ENCODE data around the gene LYG2. TPM values are rescaled to one million over a fixed set of nuclear protein-coding genes. Genes with fewer than 3 reads are reported as not detected.
"Not testable (repeated sequence)": the region's sequence is repeated elsewhere in the genome, so short reads cannot be mapped to it uniquely, and the experiment has no call there.

LYG2 gene, protein sequence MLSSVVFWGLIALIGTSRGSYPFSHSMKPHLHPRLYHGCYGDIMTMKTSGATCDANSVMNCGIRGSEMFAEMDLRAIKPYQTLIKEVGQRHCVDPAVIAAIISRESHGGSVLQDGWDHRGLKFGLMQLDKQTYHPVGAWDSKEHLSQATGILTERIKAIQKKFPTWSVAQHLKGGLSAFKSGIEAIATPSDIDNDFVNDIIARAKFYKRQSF
- not detected for total RNA-seq
- not detected for polyA plus RNA-seq

DNA sequence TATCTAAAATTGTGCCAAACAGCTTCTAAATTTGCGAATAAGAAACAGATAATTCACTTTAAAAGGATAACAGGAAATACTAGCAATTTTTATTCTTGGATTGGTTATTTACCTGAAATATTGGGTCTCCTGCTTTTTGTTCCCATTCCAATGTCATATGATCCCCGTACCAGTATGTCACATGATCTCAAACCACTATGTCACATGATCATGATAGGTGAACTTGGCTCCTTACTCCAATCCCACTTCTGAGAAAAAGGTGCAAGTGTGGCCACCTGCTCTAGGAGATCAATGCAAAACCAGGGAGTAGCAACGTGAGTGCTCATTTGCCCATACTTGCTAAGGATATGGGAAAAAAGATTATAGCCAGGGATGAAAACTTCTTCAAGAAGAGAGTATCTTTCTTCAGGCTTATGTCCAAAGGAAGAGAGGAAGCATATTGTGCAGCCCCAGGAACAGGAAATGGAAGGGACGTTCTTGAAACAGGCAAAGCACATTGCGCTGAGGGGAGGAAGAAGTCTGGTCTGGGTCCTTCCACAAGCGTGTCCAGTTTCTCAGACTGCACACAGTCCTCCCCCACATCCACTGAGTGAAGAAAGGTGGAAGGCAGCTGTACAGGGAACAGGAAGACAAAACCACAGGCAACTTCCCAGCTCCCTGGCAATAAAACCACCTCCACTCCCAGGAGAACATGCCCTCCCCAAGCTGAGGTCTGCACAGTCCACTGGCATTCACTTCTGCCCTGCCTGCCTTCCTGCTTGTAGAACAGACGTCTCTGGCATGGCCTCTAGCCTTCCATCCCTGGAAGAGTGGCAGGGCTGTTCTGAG, at the start of gene LYG2:
LYG2 (minus strand) TSS at position 176 of the 828 bp plus-strand sequence. CDS start 1,406 bp downstream, outside the sequence.
- Mint-ChIP-seq H3K36me3 (no peaks in the 10 kb centered on the region), H3K27ac (peak within 1 kb of the TSS in 1 of 3 donors; percentile 33), H3K27me3 (no peaks in the 10 kb centered on the region), H3K4me1 (no peaks in the 10 kb centered on the region), H3K4me3 (no peak within 1 kb of the TSS), H3K9me3 (no peaks in the 10 kb centered on the region)
- Histone ChIP-seq H3K9me3 (ENCODE audit: control insufficient read depth in 2 of 2, low read length in 2 of 2) (no peaks in the 10 kb centered on the region), H3K27me3 (ENCODE audit: control insufficient read depth, insufficient read depth, low read length) (no peaks in the 10 kb centered on the region), H3K36me3 (ENCODE audit: control insufficient read depth, insufficient read depth, low read length) (no peaks in the 10 kb centered on the region), H3K4me1 (ENCODE audit: control insufficient read depth, insufficient read depth, low read length, poor library complexity, severe bottlenecking) (no peaks in the 10 kb centered on the region), H3K27ac (ENCODE audit: insufficient read depth, low read length, poor library complexity, severe bottlenecking) (no peak within 1 kb of the TSS), H3K4me3 (ENCODE audit: low read depth, low read length) (no peak within 1 kb of the TSS)
- DNase-seq (no peak), ATAC-seq (ENCODE audit: low read depth in 2 of 2) (no peak)

DNA sequence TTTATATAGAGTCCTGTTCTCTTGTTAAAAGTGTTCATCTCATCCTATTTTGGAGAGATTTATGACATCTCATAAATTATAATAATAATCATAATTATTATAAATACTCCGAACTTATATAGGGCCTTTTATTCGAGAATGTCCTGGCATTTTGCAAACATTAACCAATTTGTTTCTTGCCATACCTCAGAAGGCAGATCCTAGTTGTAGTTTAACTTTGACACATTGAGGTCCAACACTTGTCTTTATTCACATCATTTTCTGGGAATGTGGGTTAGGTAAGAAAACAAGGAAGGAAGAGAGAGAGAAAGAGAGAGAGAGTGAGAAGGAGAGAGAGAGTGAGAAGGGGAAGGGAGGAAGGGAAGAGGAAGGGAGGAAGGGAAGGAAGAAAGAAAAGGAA, 45.6 kb upstream of the LYG2 start, which contains the start of gene LYG1:
LYG1 (minus strand) TSS at position 101 of the 400 bp plus-strand sequence. CDS start 5,527 bp downstream, outside the sequence.
- not testable (repeated sequence) for DNase-seq; H3K9me3 Mint-ChIP-seq; H3K4me1 Mint-ChIP-seq; H3K9me3 ChIP-seq (ENCODE audit: control insufficient read depth in 2 of 2, low read length in 2 of 2); H3K4me3 ChIP-seq (ENCODE audit: low read depth, low read length); H3K27me3 ChIP-seq (ENCODE audit: control insufficient read depth, insufficient read depth, low read length); H3K27ac ChIP-seq (ENCODE audit: insufficient read depth, low read length, poor library complexity, severe bottlenecking); H3K4me1 ChIP-seq (ENCODE audit: control insufficient read depth, insufficient read depth, low read length, poor library complexity, severe bottlenecking); H3K27ac Mint-ChIP-seq; H3K36me3 ChIP-seq (ENCODE audit: control insufficient read depth, insufficient read depth, low read length); H3K4me3 Mint-ChIP-seq; H3K27me3 Mint-ChIP-seq; ATAC-seq (ENCODE audit: low read depth in 2 of 2)
- peaks cover 23% of the 10 kb centered on the region for H3K36me3 Mint-ChIP-seq

DNA sequence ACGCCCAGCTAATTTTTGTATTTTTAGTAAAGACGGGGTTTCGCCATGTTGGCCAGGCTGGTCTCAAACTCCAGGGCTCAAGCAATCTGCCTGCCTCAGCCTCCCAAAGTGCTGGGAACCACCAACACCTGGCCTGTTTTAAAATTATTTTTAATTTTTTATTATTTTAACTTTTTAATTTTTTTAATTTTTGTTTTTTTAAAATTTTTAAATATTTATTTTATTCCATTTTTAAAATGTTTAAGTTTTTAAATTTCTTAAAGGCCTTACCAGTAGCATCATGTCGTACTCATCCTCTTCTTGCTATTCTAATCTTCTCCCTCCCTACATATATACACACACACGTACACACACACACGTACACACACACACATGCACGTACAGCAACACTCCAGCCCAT, 44.1 kb upstream of the LYG2 start:
- Histone ChIP-seq H3K9me3 (ENCODE audit: control insufficient read depth in 2 of 2, low read length in 2 of 2) (no peaks in the 10 kb centered on the region), H3K36me3 (ENCODE audit: control insufficient read depth, insufficient read depth, low read length) (no peaks in the 10 kb centered on the region), H3K27me3 (ENCODE audit: control insufficient read depth, insufficient read depth, low read length) (no peaks in the 10 kb centered on the region), H3K4me3 (ENCODE audit: low read depth, low read length) (no peak overlapping the region), H3K27ac (ENCODE audit: insufficient read depth, low read length, poor library complexity, severe bottlenecking) (no peak overlapping the region), H3K4me1 (ENCODE audit: control insufficient read depth, insufficient read depth, low read length, poor library complexity, severe bottlenecking) (no peaks in the 10 kb centered on the region)
- no peaks in the 10 kb centered on the region for H3K27me3 Mint-ChIP-seq
- DNase-seq (no peak), ATAC-seq (ENCODE audit: low read depth in 2 of 2) (no peak)
- no peaks in the 10 kb centered on the region for H3K4me1 Mint-ChIP-seq
- peaks cover 0 to 3% (median 0%) of the 10 kb centered on the region in 7 donors for H3K9me3 Mint-ChIP-seq
- H3K4me3 Mint-ChIP-seq, result no peak overlapping the region
- peaks cover 20% of the 10 kb centered on the region for H3K36me3 Mint-ChIP-seq
- H3K27ac Mint-ChIP-seq, result no peak overlapping the region

GRCh38 chr2:99297994-99298393, 42.5 kb upstream of the LYG2 start:
- H3K36me3 Mint-ChIP-seq, result peaks cover 14% of the 10 kb centered on the region
- Histone ChIP-seq H3K9me3 (ENCODE audit: control insufficient read depth in 2 of 2, low read length in 2 of 2) (no peaks in the 10 kb centered on the region), H3K27ac (ENCODE audit: insufficient read depth, low read length, poor library complexity, severe bottlenecking) (no peak overlapping the region), H3K27me3 (ENCODE audit: control insufficient read depth, insufficient read depth, low read length) (no peaks in the 10 kb centered on the region), H3K4me1 (ENCODE audit: control insufficient read depth, insufficient read depth, low read length, poor library complexity, severe bottlenecking) (no peaks in the 10 kb centered on the region), H3K4me3 (ENCODE audit: low read depth, low read length) (no peak overlapping the region), H3K36me3 (ENCODE audit: control insufficient read depth, insufficient read depth, low read length) (no peaks in the 10 kb centered on the region)
- no peaks in the 10 kb centered on the region for H3K27me3 Mint-ChIP-seq
- no peaks in the 10 kb centered on the region for H3K4me1 Mint-ChIP-seq
- no peak overlapping the region for H3K27ac Mint-ChIP-seq
- no peak for ATAC-seq (ENCODE audit: low read depth in 2 of 2)
- H3K9me3 Mint-ChIP-seq, result peaks cover 0 to 3% (median 0%) of the 10 kb centered on the region in 7 donors
- DNase-seq, result no peak
- H3K4me3 Mint-ChIP-seq, result no peak overlapping the region

DNA sequence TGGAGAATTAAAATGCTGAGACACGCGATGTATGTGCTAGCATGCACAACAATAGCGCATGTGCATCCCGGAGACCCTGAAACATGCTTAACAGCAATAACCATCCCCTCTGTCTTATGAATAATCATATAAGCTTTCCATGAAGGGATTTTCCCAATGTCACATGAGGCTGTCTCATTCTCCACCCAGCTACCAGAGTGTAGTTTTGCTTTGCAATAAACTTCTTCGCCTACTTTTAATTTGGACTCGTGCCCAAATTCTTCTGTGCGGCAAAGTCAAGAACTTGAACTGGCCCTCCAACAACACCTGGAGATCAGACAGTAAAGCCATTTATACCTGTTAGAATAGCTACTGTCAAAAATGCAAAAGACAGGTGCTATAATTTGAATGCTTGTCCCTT, 30.1 kb upstream of the LYG2 start:
- H3K9me3 Mint-ChIP-seq, result peaks cover 0 to 2% (median 0%) of the 10 kb centered on the region in 7 donors
- H3K36me3 ChIP-seq (ENCODE audit: control insufficient read depth, insufficient read depth, low read length), result peaks cover 3% of the 10 kb centered on the region
- no peaks in the 10 kb centered on the region for H3K4me1 ChIP-seq (ENCODE audit: control insufficient read depth, insufficient read depth, low read length, poor library complexity, severe bottlenecking)
- DNase-seq (no peak), ATAC-seq (ENCODE audit: low read depth in 2 of 2) (no peak)
- no peaks in the 10 kb centered on the region for H3K9me3 ChIP-seq (ENCODE audit: control insufficient read depth in 2 of 2, low read length in 2 of 2)
- no peak overlapping the region for H3K27ac Mint-ChIP-seq
- H3K27ac ChIP-seq (ENCODE audit: insufficient read depth, low read length, poor library complexity, severe bottlenecking), result no peak overlapping the region
- H3K27me3 ChIP-seq (ENCODE audit: control insufficient read depth, insufficient read depth, low read length), result no peaks in the 10 kb centered on the region
- peaks cover 24% of the 10 kb centered on the region for H3K36me3 Mint-ChIP-seq
- H3K27me3 Mint-ChIP-seq, result no peaks in the 10 kb centered on the region
- H3K4me3 ChIP-seq (ENCODE audit: low read depth, low read length), result no peak overlapping the region
- H3K4me3 Mint-ChIP-seq, result no peak overlapping the region
- no peaks in the 10 kb centered on the region for H3K4me1 Mint-ChIP-seq

DNA sequence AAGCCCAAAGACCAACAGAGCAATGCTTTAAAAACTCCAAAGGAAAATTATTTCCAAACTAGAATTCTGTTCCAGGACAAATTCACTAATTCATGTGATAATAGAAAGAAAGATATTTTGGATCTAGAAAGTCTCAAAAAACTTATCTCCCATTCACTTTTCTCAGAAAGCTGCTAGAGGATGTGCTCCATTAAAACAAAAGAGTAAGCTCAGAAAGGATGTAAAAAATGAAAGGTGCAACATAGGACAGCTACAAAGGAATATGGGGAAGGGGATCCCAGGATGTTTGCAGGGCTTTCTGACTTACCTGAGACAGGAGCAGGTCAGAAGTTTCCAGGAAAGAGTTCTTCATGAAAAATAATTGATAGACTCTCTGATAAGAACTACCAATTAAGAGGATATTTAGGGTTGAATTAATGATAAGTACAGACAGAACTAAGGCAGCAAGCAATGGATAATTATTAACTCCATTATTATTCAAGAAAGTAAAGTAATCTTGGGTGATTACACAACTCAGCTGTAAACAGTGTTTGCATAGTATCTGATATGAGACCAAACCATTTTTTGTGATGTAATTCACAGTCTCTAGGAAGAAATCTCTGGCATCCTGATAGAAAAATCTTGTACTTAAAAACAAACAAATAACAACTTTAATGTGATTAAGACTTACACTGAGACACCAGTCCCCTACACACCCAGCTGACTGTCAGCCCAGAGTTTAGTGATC, 24.7 kb upstream of the LYG2 start:
- no peaks in the 10 kb centered on the region for H3K27me3 Mint-ChIP-seq
- no peak overlapping the region for H3K4me3 Mint-ChIP-seq
- H3K36me3 ChIP-seq (ENCODE audit: control insufficient read depth, insufficient read depth, low read length), result no peaks in the 10 kb centered on the region
- no peak for DNase-seq
- H3K27ac ChIP-seq (ENCODE audit: insufficient read depth, low read length, poor library complexity, severe bottlenecking), result no peak overlapping the region
- no peak for ATAC-seq (ENCODE audit: low read depth in 2 of 2)
- no peak overlapping the region for H3K27ac Mint-ChIP-seq
- no peaks in the 10 kb centered on the region for H3K4me1 Mint-ChIP-seq
- no peak overlapping the region for H3K4me3 ChIP-seq (ENCODE audit: low read depth, low read length)
- no peaks in the 10 kb centered on the region for H3K4me1 ChIP-seq (ENCODE audit: control insufficient read depth, insufficient read depth, low read length, poor library complexity, severe bottlenecking)
- H3K9me3 ChIP-seq (ENCODE audit: control insufficient read depth in 2 of 2, low read length in 2 of 2), result no peaks in the 10 kb centered on the region
- H3K36me3 Mint-ChIP-seq, result peaks cover 23% of the 10 kb centered on the region
- peaks cover 0 to 15% (median 0%) of the 10 kb centered on the region in 7 donors for H3K9me3 Mint-ChIP-seq
- H3K27me3 ChIP-seq (ENCODE audit: control insufficient read depth, insufficient read depth, low read length), result no peaks in the 10 kb centered on the region

GRCh38 chr2:99278793-99279291, 23.4 kb upstream of the LYG2 start:
- H3K36me3 ChIP-seq (ENCODE audit: control insufficient read depth, insufficient read depth, low read length), result no peaks in the 10 kb centered on the region
- H3K36me3 Mint-ChIP-seq, result peaks cover 23% of the 10 kb centered on the region
- no peaks in the 10 kb centered on the region for H3K4me1 ChIP-seq (ENCODE audit: control insufficient read depth, insufficient read depth, low read length, poor library complexity, severe bottlenecking)
- H3K4me1 Mint-ChIP-seq, result no peaks in the 10 kb centered on the region
- H3K27ac Mint-ChIP-seq, result no peak overlapping the region
- H3K4me3 ChIP-seq (ENCODE audit: low read depth, low read length), result no peak overlapping the region
- no peaks in the 10 kb centered on the region for H3K9me3 ChIP-seq (ENCODE audit: control insufficient read depth in 2 of 2, low read length in 2 of 2)
- H3K27ac ChIP-seq (ENCODE audit: insufficient read depth, low read length, poor library complexity, severe bottlenecking), result no peak overlapping the region
- no peak overlapping the region for H3K4me3 Mint-ChIP-seq
- no peak for DNase-seq
- no peaks in the 10 kb centered on the region for H3K27me3 Mint-ChIP-seq
- H3K27me3 ChIP-seq (ENCODE audit: control insufficient read depth, insufficient read depth, low read length), result no peaks in the 10 kb centered on the region
- ATAC-seq (ENCODE audit: low read depth in 2 of 2), result no peak
- peaks cover 0 to 15% (median 0%) of the 10 kb centered on the region in 7 donors for H3K9me3 Mint-ChIP-seq
